Coronary artery (tissue), 2 donors: ENCODE data around the gene ADAMTS18.
"Not testable (repeated sequence)": the region's sequence is repeated elsewhere in the genome, so short reads cannot be mapped to it uniquely, and the experiment has no call there.

Experiments
- DNase-seq: peaks from one replicate; pipeline ENCODE4 v3.0.0-alpha.2; 2017; ENCODE audit warnings: low spot score
- H3K27ac ChIP-seq, 2 donors: fragments of 200-600 bp; sonication (generic); one replicate each; pipeline ENCODE4 v1.5.1; 2016 to 2019
- H3K4me3 ChIP-seq: fragments of 200-600 bp; sonication (generic); 2 replicates; pipeline ENCODE4 v1.5.1; 2016; ENCODE audit warnings: mild to moderate bottlenecking, moderate library complexity
- CTCF ChIP-seq: fragments of 200-600 bp; sonication (generic); IDR thresholded peaks from one replicate; pipeline ENCODE4 v1.5.1; 2019; ENCODE audit warnings: antibody characterized with exemption

ADAMTS18 gene

DNA sequence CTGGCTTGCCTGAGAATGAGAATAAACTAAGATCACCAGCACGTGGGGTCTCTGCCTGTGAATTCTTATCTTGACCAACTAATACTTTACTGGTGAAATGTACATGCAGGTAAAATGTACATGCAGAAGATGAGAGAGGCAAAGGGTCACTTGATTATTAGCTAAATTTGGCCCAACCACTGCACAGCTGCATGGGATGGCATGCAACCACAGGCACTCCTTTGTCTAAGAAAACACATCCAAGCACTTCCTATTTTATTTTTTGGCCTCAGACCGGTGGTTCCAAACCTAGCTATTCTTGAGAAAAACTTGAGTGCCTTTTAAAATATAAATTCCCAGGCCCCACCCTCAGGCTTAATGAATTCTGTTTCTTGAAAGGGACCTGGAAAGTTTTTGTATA lies 157.7 kb downstream of the ADAMTS18 start:
- DNase-seq: no peak
- Histone ChIP-seq H3K27ac (no peak overlapping the region), H3K4me3 (no peak overlapping the region)
- TF ChIP-seq CTCF: no peak

DNA sequence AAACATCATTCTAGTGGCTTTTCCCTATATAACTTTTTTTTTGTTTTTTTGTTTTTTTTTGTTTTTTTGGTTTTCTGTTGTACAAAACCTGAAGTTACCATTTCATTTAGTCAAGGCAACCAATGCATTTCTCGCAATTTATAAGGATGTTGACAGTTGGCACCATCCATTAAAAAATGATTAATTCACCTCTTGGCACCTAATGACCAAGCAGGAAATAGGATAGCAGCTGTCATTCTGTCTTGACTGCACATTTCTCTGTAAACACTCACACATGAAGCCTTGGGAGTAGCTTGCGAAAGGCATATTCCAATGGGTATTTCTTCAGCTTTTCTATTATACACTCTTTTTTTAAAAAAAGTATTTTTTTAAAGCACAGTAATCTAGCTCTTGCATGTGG lies 158.2 kb downstream of the ADAMTS18 start:
- no peak overlapping the region for H3K4me3 ChIP-seq
- TF ChIP-seq CTCF: no peak
- H3K27ac ChIP-seq: no peak overlapping the region
- DNase-seq: no peak

DNA sequence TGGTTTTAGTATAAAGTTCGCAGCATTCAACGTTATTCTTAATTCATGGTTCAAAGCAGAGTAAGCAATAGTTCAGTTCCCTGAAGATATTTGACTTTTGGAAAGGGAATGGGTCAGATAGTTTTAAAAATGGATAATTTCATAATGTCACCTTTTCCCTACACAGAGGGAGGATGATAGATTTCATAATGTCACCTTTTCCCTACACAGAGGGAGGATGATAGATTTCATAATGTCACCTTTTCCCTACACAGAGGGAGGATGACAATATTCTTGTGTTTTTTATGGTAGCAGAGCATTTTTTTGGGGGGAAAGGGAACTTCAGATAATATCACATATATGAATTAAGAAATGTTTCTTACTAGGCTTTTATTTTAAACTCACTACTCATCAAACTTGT lies 159.5 kb downstream of the ADAMTS18 start:
- not testable (repeated sequence) for H3K27ac ChIP-seq, H3K4me3 ChIP-seq, DNase-seq

DNA sequence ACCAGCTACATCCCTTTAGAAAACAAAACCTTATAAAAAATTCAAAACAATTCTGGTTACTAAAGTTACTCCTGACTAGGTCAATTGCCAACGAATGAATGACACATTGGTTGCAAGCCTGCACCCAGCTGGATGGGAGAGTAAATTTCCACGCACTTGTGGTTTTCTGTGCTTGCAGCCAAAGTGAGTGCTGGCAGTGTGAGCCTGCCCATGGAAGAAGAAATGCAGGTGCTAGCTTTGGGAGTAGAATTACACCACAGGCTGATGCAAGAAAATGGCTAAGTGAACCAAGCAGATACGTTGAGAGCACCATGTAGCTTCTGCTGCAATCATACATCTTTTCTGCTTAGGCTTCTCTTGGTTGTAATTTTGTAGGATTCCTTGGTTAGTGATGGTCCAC lies 161.0 kb downstream of the ADAMTS18 start:
- Histone ChIP-seq H3K4me3 (no peak overlapping the region), H3K27ac (no peak overlapping the region)
- no peak for DNase-seq
- no peak for TF ChIP-seq CTCF

- no peak for TF ChIP-seq CTCF
- no peak overlapping the region for H3K4me3 ChIP-seq
- H3K27ac ChIP-seq: no peak overlapping the region
- no peak for DNase-seq
These were observed 163.1 kb downstream of the ADAMTS18 start for GRCh38 chr16:77271532-77272426.

DNA sequence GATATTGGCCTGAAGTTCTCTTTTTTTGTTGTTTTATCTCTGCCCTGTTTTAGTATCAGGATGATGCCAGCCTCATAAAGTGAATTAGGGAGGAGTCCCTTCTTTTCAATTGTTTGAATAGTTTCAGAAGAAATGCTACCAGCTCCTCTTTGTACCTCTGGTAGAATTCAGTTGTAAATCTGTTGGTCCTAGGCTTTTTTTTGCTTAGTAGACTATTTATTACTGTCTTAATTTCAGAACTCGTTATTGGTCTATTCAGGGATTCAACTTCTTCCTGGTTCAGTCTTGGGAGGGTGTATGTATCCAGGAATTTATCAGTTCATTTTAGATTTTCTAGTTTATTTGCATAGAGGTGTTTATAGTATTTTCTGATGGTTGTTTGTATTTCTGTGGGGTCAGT lies 168.6 kb downstream of the ADAMTS18 start:
- not testable (repeated sequence) for H3K27ac ChIP-seq, DNase-seq, H3K4me3 ChIP-seq

DNA sequence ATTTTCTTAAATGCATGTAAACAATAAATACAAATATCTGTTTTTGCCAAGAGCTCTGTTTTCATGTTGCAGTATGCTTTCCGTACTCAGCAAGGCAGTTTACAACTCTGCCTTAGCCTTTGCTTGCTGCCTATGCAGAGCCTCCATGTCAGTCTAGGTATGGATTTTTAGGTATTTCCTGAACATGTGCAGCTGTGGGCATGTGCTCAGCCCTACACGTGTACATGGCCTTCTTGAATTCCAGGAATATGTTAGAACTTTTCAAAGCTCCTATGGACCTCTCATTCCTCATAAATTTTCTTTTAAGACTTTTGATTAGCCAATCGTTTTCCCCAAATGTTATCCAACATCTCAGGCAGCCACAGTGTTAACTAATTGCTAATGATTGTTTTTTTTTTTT lies 171.9 kb downstream of the ADAMTS18 start:
- Histone ChIP-seq H3K4me3 (no peak overlapping the region), H3K27ac (no peak overlapping the region)
- TF ChIP-seq CTCF: no peak
- DNase-seq: no peak

DNA sequence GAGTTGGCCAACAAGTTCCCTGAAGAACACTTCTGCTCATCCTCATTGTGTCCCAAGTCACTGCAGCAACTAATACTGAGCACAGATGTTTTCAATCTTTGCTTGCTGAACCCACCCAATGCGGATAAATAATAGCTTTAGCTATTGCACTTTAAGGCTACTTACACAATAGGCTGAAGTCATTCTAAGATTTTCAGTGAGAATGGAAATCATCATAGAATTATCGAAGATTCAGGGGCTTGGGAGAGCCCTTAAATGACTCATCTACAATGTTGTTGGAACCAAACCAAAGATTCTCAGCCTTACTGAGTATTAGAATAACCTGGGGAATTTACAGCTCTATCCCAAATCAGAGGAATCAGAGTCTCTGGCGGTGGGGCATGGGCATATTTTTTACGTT lies 184.4 kb downstream of the ADAMTS18 start:
- DNase-seq: no peak
- no peak overlapping the region for H3K4me3 ChIP-seq
- H3K27ac ChIP-seq: no peak overlapping the region
- no peak for TF ChIP-seq CTCF
